NK-92 (cell line): Measurements from ENCODE around the gene SIRPG.
"Not testable (repeated sequence)": the region's sequence is repeated elsewhere in the genome, so short reads cannot be mapped to it uniquely, and the experiment has no call there.

Experiments
- DNase-seq: peaks from one replicate; lab custom pipeline; 2025; ENCODE audit not compliant: unreplicated experiment; lab: John Stamatoyannopoulos, UW

The SIRPG gene

GRCh38 chr20:1608678-1609347 is 48.8 kb downstream of the SIRPG start:
- DNase-seq = not testable (repeated sequence)

GRCh38 chr20:1600736-1601135 is 56.8 kb downstream of the SIRPG start:
- no peak for DNase-seq

GRCh38 chr20:1595333-1595732 is 62.2 kb downstream of the SIRPG start:
- DNase-seq = no peak

- DNase-seq = no peak
These were observed 68.8 kb downstream of the SIRPG start for GRCh38 chr20:1588533-1589460.

GRCh38 chr20:1587781-1588532 is 69.6 kb downstream of the SIRPG start:
- no peak for DNase-seq

GRCh38 chr20:1579488-1579887 is 78.1 kb downstream of the SIRPG start:
- no peak for DNase-seq
